Keratinocyte (primary cell): ENCODE measurements around the gene MDGA2. TPM values are rescaled to one million over a fixed set of nuclear protein-coding genes. Genes with fewer than 3 reads are reported as not detected.
"Not testable (repeated sequence)": the region's sequence is repeated elsewhere in the genome, so short reads cannot be mapped to it uniquely, and the experiment has no call there.

Experiments
- DNase-seq: peaks from one replicate; pipeline ENCODE4 v3.0.0-alpha.2; 2011; ENCODE audit warnings: low read depth, missing footprints, low spot score
- FAIRE-seq: peaks from 2 replicates; lab custom pipeline; 2011; peaks lifted over from hg19 to GRCh38; lab: Jason Lieb, UNC
- H2AFZ ChIP-seq: 2 replicates; pipeline ENCODE4 v1.6.0; 2012; ENCODE audit warnings: low read length, control low read depth, inconsistent platforms; ENCODE audit not compliant: control insufficient read depth
- H3K27ac ChIP-seq: 2 replicates; pipeline ENCODE4 v1.5.1; 2011; ENCODE audit warnings: low read length; ENCODE audit not compliant: control insufficient read depth, insufficient read depth
- H3K27me3 ChIP-seq: 3 replicates; pipeline ENCODE4 v1.6.0; 2011; ENCODE audit warnings: low read length; ENCODE audit not compliant: control insufficient read depth, insufficient read depth; ENCODE audit errors: extremely low read depth
- H3K36me3 ChIP-seq, 2 experiments: 2 replicates in 1 of 2; 3 replicates in 1 of 2; pipeline ENCODE4 v1.5.1; 2011; ENCODE audit warnings: low read length in 2 of 2, mild to moderate bottlenecking in 1 of 2; ENCODE audit not compliant: control insufficient read depth in 2 of 2, insufficient read depth in 2 of 2; ENCODE audit errors: extremely low read depth in 1 of 2
- H3K4me1 ChIP-seq: 3 replicates; pipeline ENCODE4 v1.5.1; 2011; ENCODE audit warnings: low read length; ENCODE audit not compliant: control insufficient read depth, insufficient read depth; ENCODE audit errors: extremely low read depth
- H3K4me2 ChIP-seq: 3 replicates; pipeline ENCODE4 v1.6.0; 2011; ENCODE audit warnings: low read depth, low read length; ENCODE audit not compliant: control insufficient read depth, insufficient read depth; ENCODE audit errors: extremely low read depth
- H3K4me3 ChIP-seq, 3 experiments: fragments of 200-600 bp in 1 of 3; sonication (generic) in 1 of 3; 2 replicates in 2 of 3; 3 replicates in 1 of 3; pipeline ENCODE4 v1.5.1; 2011 to 2016; ENCODE audit warnings: low read length in 3 of 3, mild to moderate bottlenecking in 3 of 3, control low read depth in 2 of 3, inconsistent platforms in 1 of 3, low read depth in 1 of 3, mixed read lengths in 1 of 3, mixed run types in 1 of 3, moderate library complexity in 1 of 3; ENCODE audit not compliant: control insufficient read depth in 2 of 3, insufficient read depth in 2 of 3; ENCODE audit errors: extremely low read depth in 1 of 3
- H3K79me2 ChIP-seq: 2 replicates; pipeline ENCODE4 v1.6.0; 2012; ENCODE audit warnings: low read length; ENCODE audit not compliant: control insufficient read depth, insufficient read depth
- H3K9ac ChIP-seq: 3 replicates; pipeline ENCODE4 v1.6.0; 2011; ENCODE audit warnings: low read length; ENCODE audit not compliant: control insufficient read depth, insufficient read depth; ENCODE audit errors: extremely low read depth
- H3K9me1 ChIP-seq: 3 replicates; pipeline ENCODE4 v1.6.0; 2011; ENCODE audit warnings: low read length; ENCODE audit not compliant: control insufficient read depth, insufficient read depth; ENCODE audit errors: extremely low read depth
- H3K9me3 ChIP-seq: 2 replicates; pipeline ENCODE4 v1.5.1; 2012; ENCODE audit warnings: low read depth, low read length; ENCODE audit not compliant: control insufficient read depth
- H4K20me1 ChIP-seq: 3 replicates; pipeline ENCODE4 v1.6.0; 2011; ENCODE audit warnings: low read length; ENCODE audit not compliant: control insufficient read depth, insufficient read depth; ENCODE audit errors: extremely low read depth
- EZH2 ChIP-seq: IDR thresholded peaks from one replicate; pipeline ENCODE4 v1.6.1; 2012; ENCODE audit warnings: inconsistent platforms, mild to moderate bottlenecking, low read length, moderate library complexity
- dilution Hi-C: fragments of 300-500 bp; cut with MboI; formaldehyde crosslinking; loops from one replicate; pipeline ENCODE4 v1.7.0; 2020; ENCODE audit warnings: low sequenced_read_pairs; ENCODE audit not compliant: extremely low pct_ligation_motif_present
- polyA plus RNA-seq, 5 experiments: library from polyadenylated mRNA; depleted of rRNA in 3 of 5; stranded (reverse) in 3 of 5; stranded (forward) in 1 of 5; unstranded in 1 of 5; fragments of >200 nt; gene quantifications; 1 replicate in 1 of 5; 2 replicates in 3 of 5; 3 replicates in 1 of 5; pipeline versions ENCODE4 v1.2.1 to v1.2.3, GENCODE V29; 2011 to 2012; ENCODE audit warnings: missing spikeins in 2 of 5, low read depth in 1 of 5, low replicate concordance in 1 of 5
- TF ChIP-seq, protein P1 (sequence below), 3 experiments: IDR thresholded peaks in 1 of 3; conservative IDR thresholded peaks in 1 of 3; optimal IDR thresholded peaks in 1 of 3; 2 replicates in 2 of 3; 3 replicates in 1 of 3; pipeline versions ENCODE3 to v1.5.1; 2011; ENCODE audit warnings: low read length in 3 of 3, mild to moderate bottlenecking in 3 of 3, moderate library complexity in 2 of 3, control low read depth in 1 of 3, inconsistent platforms in 1 of 3; ENCODE audit not compliant: insufficient read depth in 2 of 3; ENCODE audit errors: extremely low read depth in 1 of 3

The MDGA2 gene
- polyA plus RNA-seq, 1 donor (not counting 4 experiments of a cell fraction or from before 2014, with no cell fraction given): not detected

DNA sequence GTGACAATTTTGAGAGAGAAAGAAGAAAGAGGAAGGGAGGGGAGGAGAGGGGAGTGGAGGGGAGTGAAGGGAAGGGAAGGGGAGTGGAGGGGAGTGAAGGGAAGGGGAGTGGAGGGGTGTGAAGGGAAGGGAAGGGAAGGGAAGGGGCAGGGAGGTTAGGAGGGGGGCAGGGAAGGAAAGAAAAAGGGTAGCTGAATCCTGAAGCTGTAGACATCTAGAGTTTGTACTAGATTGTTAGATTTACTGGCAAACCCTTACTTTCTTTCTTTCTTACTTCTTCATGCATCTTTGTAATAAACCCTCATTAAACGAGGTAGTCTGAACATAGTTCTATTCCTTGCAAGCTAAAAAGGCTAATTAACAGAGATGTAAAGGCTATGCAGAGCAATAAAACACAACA lies 378.0 kb downstream of the MDGA2 start:
- H3K79me2 ChIP-seq: no peaks in the 10 kb centered on the region

DNA sequence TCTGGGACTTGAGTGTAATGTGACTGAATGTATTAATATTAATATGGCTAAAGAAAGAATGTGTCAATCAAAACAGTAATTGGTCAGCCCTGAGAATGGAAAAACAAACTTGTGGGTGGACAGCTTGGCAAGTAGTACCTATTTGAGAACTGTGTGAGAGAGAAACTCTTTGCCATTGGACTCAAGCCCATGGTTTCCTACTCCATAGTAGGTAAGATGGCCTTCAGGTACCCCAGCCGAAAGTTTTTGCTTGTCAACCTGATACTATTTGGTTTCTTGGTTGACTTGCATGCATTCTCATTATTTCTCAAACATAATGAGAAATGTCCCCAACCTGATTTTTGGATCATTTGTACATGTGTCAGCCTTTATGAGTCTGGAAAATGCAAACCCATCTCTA lies 391.1 kb downstream of the MDGA2 start:
- TF ChIP-seq EZH2: no peak
- TF ChIP-seq, protein P1, sequence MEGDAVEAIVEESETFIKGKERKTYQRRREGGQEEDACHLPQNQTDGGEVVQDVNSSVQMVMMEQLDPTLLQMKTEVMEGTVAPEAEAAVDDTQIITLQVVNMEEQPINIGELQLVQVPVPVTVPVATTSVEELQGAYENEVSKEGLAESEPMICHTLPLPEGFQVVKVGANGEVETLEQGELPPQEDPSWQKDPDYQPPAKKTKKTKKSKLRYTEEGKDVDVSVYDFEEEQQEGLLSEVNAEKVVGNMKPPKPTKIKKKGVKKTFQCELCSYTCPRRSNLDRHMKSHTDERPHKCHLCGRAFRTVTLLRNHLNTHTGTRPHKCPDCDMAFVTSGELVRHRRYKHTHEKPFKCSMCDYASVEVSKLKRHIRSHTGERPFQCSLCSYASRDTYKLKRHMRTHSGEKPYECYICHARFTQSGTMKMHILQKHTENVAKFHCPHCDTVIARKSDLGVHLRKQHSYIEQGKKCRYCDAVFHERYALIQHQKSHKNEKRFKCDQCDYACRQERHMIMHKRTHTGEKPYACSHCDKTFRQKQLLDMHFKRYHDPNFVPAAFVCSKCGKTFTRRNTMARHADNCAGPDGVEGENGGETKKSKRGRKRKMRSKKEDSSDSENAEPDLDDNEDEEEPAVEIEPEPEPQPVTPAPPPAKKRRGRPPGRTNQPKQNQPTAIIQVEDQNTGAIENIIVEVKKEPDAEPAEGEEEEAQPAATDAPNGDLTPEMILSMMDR (optimal IDR thresholded peaks at IDR 0.05 in 1 of 3, IDR thresholded peaks at IDR 0.05 in 1 of 3, conservative IDR thresholded peaks at IDR 0.05 in 1 of 3; ENCODE audit: extremely low read depth in 1 of 3, insufficient read depth in 2 of 3, low read length in 3 of 3): no peak
- dilution Hi-C loops: no loop called here
- Histone ChIP-seq H3K9me1 (no peaks in the 10 kb centered on the region), H3K79me2 (no peaks in the 10 kb centered on the region), H3K9ac (no peak overlapping the region), H3K36me3 (no peaks in the 10 kb centered on the region), H3K9me3 (no peaks in the 10 kb centered on the region), H3K4me1 (no peaks in the 10 kb centered on the region), H4K20me1 (no peaks in the 10 kb centered on the region), H3K27me3 (no peaks in the 10 kb centered on the region), H3K4me2 (no peak overlapping the region), H3K4me3 (no peak overlapping the region), H2AFZ (no peak overlapping the region), H3K27ac (no peak overlapping the region)
- FAIRE-seq (no peak), DNase-seq (no peak)

More for the DNA sequence above, 378.0 kb downstream of the MDGA2 start:
- Histone ChIP-seq H3K4me1 (no peaks in the 10 kb centered on the region), H3K27ac (no peak overlapping the region), H3K4me2 (no peak overlapping the region), H2AFZ (no peak overlapping the region), H4K20me1 (no peaks in the 10 kb centered on the region), H3K9me3 (no peaks in the 10 kb centered on the region), H3K27me3 (no peaks in the 10 kb centered on the region), H3K4me3 (no peak overlapping the region), H3K9me1 (no peaks in the 10 kb centered on the region), H3K9ac (no peak overlapping the region), H3K36me3 (no peaks in the 10 kb centered on the region)
- no peak for FAIRE-seq
- dilution Hi-C loops: no loop called here
- DNase-seq: no peak
- TF ChIP-seq, protein P1 (optimal IDR thresholded peaks at IDR 0.05 in 1 of 3, IDR thresholded peaks at IDR 0.05 in 1 of 3, conservative IDR thresholded peaks at IDR 0.05 in 1 of 3; ENCODE audit: extremely low read depth in 1 of 3, insufficient read depth in 2 of 3, low read length in 3 of 3): no peak
- no peak for TF ChIP-seq EZH2

GRCh38 chr14:47281761-47282160 lies 393.6 kb downstream of the MDGA2 start:
- DNase-seq, H3K9me3 ChIP-seq, H3K36me3 ChIP-seq, H3K4me1 ChIP-seq, H3K4me2 ChIP-seq, H3K9ac ChIP-seq, H3K27me3 ChIP-seq, H3K79me2 ChIP-seq, H4K20me1 ChIP-seq, H2AFZ ChIP-seq, H3K9me1 ChIP-seq, H3K4me3 ChIP-seq, FAIRE-seq, dilution Hi-C loops, H3K27ac ChIP-seq: not testable (repeated sequence)
